Measurements from ENCODE around the gene MDK. TPM values are rescaled to one million over a fixed set of nuclear protein-coding genes. Genes with fewer than 3 reads are reported as not detected.

MDK gene
- total and polyA plus RNA-seq, 10 donors, result 16.2 to 52.8 (median 27.4) TPM

- whole genome bisulfite sequencing, 5 donors, result 2 to 4% (median 2%) methylated on average over 36 to 66 of the region's 66 CpGs
- intact Hi-C loops (cut with DNase I; ENCODE audit: low total_unique reads), result loop anchor here (10.0 kb wide), 1 partner anchor 213 kb away; the partner anchor contains the start of gene AMBRA1
Measured at GRCh38 chr11:46381819-46382645, 563 bp downstream of the MDK start.

GRCh38 chr11:46382646-46383403, 1.4 kb downstream of the MDK start:
- no peaks in the 10 kb centered on the region for H3K9me3 ChIP-seq
- 54 to 70% (median 56%) methylated on average over 12 to 18 of the region's 18 CpGs for WGBS, 5 donors
- peaks cover 0 to 22% (median 3%) of the 10 kb centered on the region in 6 donors for H3K36me3 ChIP-seq
- intact Hi-C loops (cut with DNase I; ENCODE audit: low total_unique reads), result loop anchor here (10.0 kb wide), 1 partner anchor 212 kb away; the partner anchor contains the start of gene AMBRA1
- peak; percentile 74 for DNase-seq
- H3K4me3 ChIP-seq, result peak overlapping the region in 6 of 8 donors; percentile 58 to 85 (median 63)
- H3K27ac ChIP-seq, result peak overlapping the region in 4 of 8 donors; percentile 54 to 83 (median 80)
- no peak for TF ChIP-seq POLR2AphosphoS5 (IDR thresholded peaks at IDR 0.05)
- TF ChIP-seq POLR2A (IDR thresholded peaks at IDR 0.05), result no peak
- peak in 8 of 11 experiments; percentile 20 to 64 (median 46) for TF ChIP-seq CTCF (IDR thresholded peaks at IDR 0.05 in 8 of 11, conservative IDR thresholded peaks at IDR 0.05 in 3 of 11)
- peaks cover 7 to 76% (median 41%) of the 10 kb centered on the region in 6 donors for H3K4me1 ChIP-seq
- H3K27me3 ChIP-seq (replicated peaks in 1 of 7), result peaks cover 0 to 72% (median 23%) of the 10 kb centered on the region in 7 donors

More at GRCh38 chr11:46381819-46382645, 563 bp downstream of the MDK start:
- TF ChIP-seq POLR2A (IDR thresholded peaks at IDR 0.05), result no peak
- TF ChIP-seq POLR2AphosphoS5 (IDR thresholded peaks at IDR 0.05), result peak in 1 of 3 donors; percentile 50
- peak overlapping the region in 5 of 8 donors; percentile 54 to 85 (median 82) for H3K27ac ChIP-seq
- peak; percentile 82 for DNase-seq
- H3K4me1 ChIP-seq, result peaks cover 7 to 70% (median 37%) of the 10 kb centered on the region in 6 donors
- no peaks in the 10 kb centered on the region for H3K9me3 ChIP-seq
- H3K27me3 ChIP-seq (replicated peaks in 1 of 7), result peaks cover 0 to 64% (median 16%) of the 10 kb centered on the region in 7 donors
- H3K36me3 ChIP-seq, result peaks cover 0 to 30% (median 9%) of the 10 kb centered on the region in 6 donors
- peak overlapping the region; percentile 21 to 85 (median 61) for H3K4me3 ChIP-seq

- peak overlapping the region in 3 of 8 donors; percentile 11 to 83 (median 16) for H3K27ac ChIP-seq
- no peaks in the 10 kb centered on the region for H3K9me3 ChIP-seq
- no peak overlapping the region for H3K4me3 ChIP-seq
- peaks cover 0 to 77% (median 28%) of the 10 kb centered on the region in 7 donors for H3K27me3 ChIP-seq (replicated peaks in 1 of 7)
- H3K4me1 ChIP-seq, result peaks cover 7 to 80% (median 43%) of the 10 kb centered on the region in 6 donors
- intact Hi-C loops (cut with DNase I; ENCODE audit: low total_unique reads), result loop anchor here (10.0 kb wide), 1 partner anchor 211 kb away; the partner anchor contains the start of gene AMBRA1
- H3K36me3 ChIP-seq, result peaks cover 0 to 16% (median under 1%) of the 10 kb centered on the region in 6 donors
- 72 to 88% (median 77%) methylated on average over 7 of the region's 7 CpGs for WGBS, 5 donors
- DNase-seq, result peak; percentile 62
- TF ChIP-seq CTCF (IDR thresholded peaks at IDR 0.05 in 8 of 11, conservative IDR thresholded peaks at IDR 0.05 in 3 of 11) (no peak), POLR2A (IDR thresholded peaks at IDR 0.05) (no peak), POLR2AphosphoS5 (IDR thresholded peaks at IDR 0.05) (peak in 1 of 3 donors; percentile 11)
Measured at GRCh38 chr11:46383404-46383758, 1.9 kb downstream of the MDK start.

- no peak overlapping the region for H3K4me3 ChIP-seq
- no peaks in the 10 kb centered on the region for H3K9me3 ChIP-seq
- intact Hi-C loops (cut with DNase I; ENCODE audit: low total_unique reads), result loop anchor here (10.0 kb wide), 1 partner anchor 211 kb away; the partner anchor contains the start of gene AMBRA1
- H3K36me3 ChIP-seq, result peaks cover 0 to 9% (median 0%) of the 10 kb centered on the region in 6 donors
- no peak for DNase-seq
- peak overlapping the region in 3 of 8 donors; percentile 11 to 83 (median 16) for H3K27ac ChIP-seq
- H3K4me1 ChIP-seq, result peaks cover 7 to 80% (median 43%) of the 10 kb centered on the region in 6 donors
- TF ChIP-seq POLR2AphosphoS5 (IDR thresholded peaks at IDR 0.05) (no peak), POLR2A (IDR thresholded peaks at IDR 0.05) (no peak), CTCF (IDR thresholded peaks at IDR 0.05 in 8 of 11, conservative IDR thresholded peaks at IDR 0.05 in 3 of 11) (no peak)
- WGBS, 5 donors, result 80 to 91% (median 85%) methylated on average over 11 to 12 of the region's 12 CpGs
- H3K27me3 ChIP-seq (replicated peaks in 1 of 7), result peaks cover 0 to 85% (median 35%) of the 10 kb centered on the region in 7 donors
Measured at GRCh38 chr11:46383974-46384701, 2.7 kb downstream of the MDK start.
